Ectodermal cell (in vitro differentiated cells): ENCODE measurements around the gene USP54.

Source experiments
- H3K27ac ChIP-seq: 2 replicates; pipeline ENCODE4 v1.7.0; 2013; ENCODE audit warnings: mild to moderate bottlenecking, low read depth, low read length; ENCODE audit not compliant: insufficient read depth, poor library complexity, severe bottlenecking
- H3K27me3 ChIP-seq: 2 replicates; pipeline ENCODE4 v1.7.0; 2013; ENCODE audit warnings: mild to moderate bottlenecking, low read length; ENCODE audit not compliant: insufficient read depth, control insufficient read depth, poor library complexity, severe bottlenecking
- H3K36me3 ChIP-seq: one replicate; pipeline ENCODE4 v1.7.0; 2013; ENCODE audit warnings: low read length; ENCODE audit not compliant: control insufficient read depth, insufficient read depth
- H3K4me1 ChIP-seq: one replicate; pipeline ENCODE4 v1.7.0; 2013; ENCODE audit warnings: low read length; ENCODE audit not compliant: control insufficient read depth, insufficient read depth
- H3K4me3 ChIP-seq: 2 replicates; pipeline ENCODE4 v1.7.0; 2013; ENCODE audit warnings: low read depth, low read length, control low read depth; ENCODE audit not compliant: insufficient read depth
- H3K9me3 ChIP-seq: 2 replicates; pipeline ENCODE4 v1.7.0; 2013; ENCODE audit warnings: mild to moderate bottlenecking, low read length, moderate library complexity; ENCODE audit not compliant: control insufficient read depth
- WGBS, 2 experiments: methylation state at CpG; one replicate each; pipeline ENCODE4 v1.1.7; 2013; ENCODE audit warnings: missing lambda C conversion rate in 2 of 2; 5-methylcytosine and 5-hydroxymethylcytosine counted together

The USP54 gene

GRCh38 chr10:73537709-73538108, 53.4 kb downstream of the USP54 start:
- 93 to 95% methylated on average over 7 of the region's 7 CpGs for WGBS, 2 experiments
- Histone ChIP-seq H3K9me3 (no peaks in the 10 kb centered on the region), H3K4me3 (no peak overlapping the region), H3K4me1 (no peaks in the 10 kb centered on the region), H3K36me3 (peaks cover 24% of the 10 kb centered on the region), H3K27ac (no peak overlapping the region), H3K27me3 (no peaks in the 10 kb centered on the region)

DNA sequence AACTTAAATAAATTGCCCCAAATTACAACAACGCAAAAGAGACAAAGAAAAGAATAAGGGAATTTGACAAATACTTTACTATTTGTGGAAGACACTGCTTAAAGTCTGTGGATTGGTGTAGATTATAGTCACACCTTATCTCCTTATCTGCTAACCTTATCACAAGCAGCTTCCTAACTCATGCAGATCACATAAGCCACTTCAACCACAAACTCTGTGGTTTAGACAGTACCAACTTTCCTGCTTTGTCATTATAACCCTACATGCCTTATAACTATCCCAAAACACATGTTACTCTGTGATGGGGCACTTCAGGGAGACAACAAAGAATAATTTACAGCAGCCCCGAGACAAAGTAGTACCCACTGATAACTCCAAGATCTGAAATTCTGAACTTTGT, 53.9 kb downstream of the USP54 start:
- no peak overlapping the region for H3K27ac ChIP-seq
- H3K9me3 ChIP-seq = no peaks in the 10 kb centered on the region
- peaks cover 23% of the 10 kb centered on the region for H3K36me3 ChIP-seq
- no peak overlapping the region for H3K4me3 ChIP-seq
- H3K27me3 ChIP-seq = no peaks in the 10 kb centered on the region
- WGBS, 2 experiments = 89 to 96% methylated on average over 1 of the region's 2 CpGs
- no peaks in the 10 kb centered on the region for H3K4me1 ChIP-seq

DNA sequence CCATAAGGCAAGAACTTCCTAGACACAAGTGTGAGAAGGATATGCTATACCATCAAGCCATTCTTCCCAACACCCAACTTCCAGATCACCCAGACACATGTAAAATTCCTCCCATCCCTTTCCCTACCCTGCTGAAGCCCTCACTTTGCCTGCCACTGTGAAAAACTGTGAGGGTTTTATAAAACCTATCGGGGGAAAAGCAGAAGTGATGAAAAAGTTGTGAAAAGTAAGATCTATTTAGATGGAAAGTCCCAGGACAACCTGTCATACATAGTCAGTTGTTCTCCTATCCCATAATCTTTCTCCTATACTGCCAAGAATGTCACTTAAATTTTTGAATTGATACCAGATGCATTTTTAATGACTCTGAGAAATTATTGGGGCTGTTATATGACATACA, 56.3 kb downstream of the USP54 start:
- peaks cover 16% of the 10 kb centered on the region for H3K36me3 ChIP-seq
- H3K27ac ChIP-seq = no peak overlapping the region
- H3K4me3 ChIP-seq = no peak overlapping the region
- H3K4me1 ChIP-seq = no peaks in the 10 kb centered on the region
- 100% methylated on average over 1 of the region's 1 CpG; no CpG with 5 or more reads in 1 of the 2 experiments for WGBS, 2 experiments
- no peaks in the 10 kb centered on the region for H3K27me3 ChIP-seq
- no peaks in the 10 kb centered on the region for H3K9me3 ChIP-seq

DNA sequence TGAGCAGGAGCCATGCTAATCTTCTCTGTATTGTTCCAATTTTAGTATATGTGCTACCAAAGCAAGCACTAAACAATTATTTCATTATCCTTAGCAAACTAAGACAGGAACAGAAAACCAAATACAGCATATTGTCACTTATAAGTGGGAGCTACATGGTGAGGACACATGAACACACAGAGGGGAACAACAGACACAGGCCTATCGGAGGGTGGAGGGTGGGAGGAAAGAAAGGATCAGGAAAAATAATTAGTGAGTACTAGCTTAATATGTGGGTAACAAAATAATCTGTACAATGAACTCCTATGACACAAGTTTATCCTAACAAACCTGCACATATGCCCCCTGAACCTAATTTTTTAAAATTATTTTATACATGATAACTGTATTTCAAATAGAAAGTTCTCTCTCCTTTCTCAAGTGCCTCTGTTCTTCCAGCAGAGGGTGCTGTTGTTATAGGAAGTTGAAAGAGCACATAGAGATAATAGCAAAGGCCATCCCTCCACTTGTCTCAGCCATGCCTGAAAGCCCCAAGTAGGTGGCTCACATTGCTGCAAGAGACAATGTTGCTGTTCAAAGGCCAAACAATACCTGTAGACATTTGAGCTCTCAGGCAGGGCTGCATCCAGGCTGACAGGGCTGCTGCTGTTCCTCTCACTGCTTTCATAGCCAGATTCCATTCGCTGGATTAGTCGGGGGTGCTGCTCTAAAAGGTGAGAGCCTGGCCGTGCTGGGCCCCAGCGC, 61.9 kb downstream of the USP54 start:
- Histone ChIP-seq H3K9me3 (no peaks in the 10 kb centered on the region), H3K4me3 (no peak overlapping the region), H3K36me3 (peaks cover 19% of the 10 kb centered on the region), H3K27ac (no peak overlapping the region), H3K4me1 (peaks cover 5% of the 10 kb centered on the region), H3K27me3 (no peaks in the 10 kb centered on the region)
- 90 to 94% methylated on average over 5 of the region's 5 CpGs for WGBS, 2 experiments

- Histone ChIP-seq H3K27me3 (no peaks in the 10 kb centered on the region), H3K9me3 (no peaks in the 10 kb centered on the region), H3K36me3 (peaks cover 38% of the 10 kb centered on the region), H3K27ac (no peak overlapping the region), H3K4me3 (no peak overlapping the region), H3K4me1 (no peaks in the 10 kb centered on the region)
- 91% methylated on average over 1 of the region's 1 CpG; no CpG with 5 or more reads in 1 of the 2 experiments for WGBS, 2 experiments
Observed at GRCh38 chr10:73522263-73522662, 68.9 kb downstream of the USP54 start.

DNA sequence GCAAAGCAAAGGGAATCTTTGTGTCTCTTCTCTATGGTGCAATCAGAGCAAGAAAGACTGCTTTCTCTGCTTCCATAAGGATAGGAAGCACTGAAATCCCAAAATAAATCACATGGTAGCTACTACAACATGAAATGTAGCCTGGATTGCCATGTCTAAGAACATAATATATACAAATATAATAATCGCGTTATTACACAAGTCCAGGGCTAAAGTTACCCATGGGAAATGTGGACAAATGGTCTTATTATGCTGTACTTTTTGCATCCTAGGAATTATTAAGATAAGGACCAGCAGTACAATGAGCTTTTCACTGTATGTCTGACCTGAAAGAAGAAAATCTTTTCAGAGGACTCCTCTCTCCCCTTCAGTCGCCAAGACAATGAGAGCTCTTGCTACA, 71.8 kb downstream of the USP54 start:
- H3K27ac ChIP-seq = no peak overlapping the region
- WGBS, 2 experiments = 90 to 99% methylated on average over 3 of the region's 3 CpGs
- no peak overlapping the region for H3K4me3 ChIP-seq
- H3K36me3 ChIP-seq = peaks cover 40% of the 10 kb centered on the region
- no peaks in the 10 kb centered on the region for H3K9me3 ChIP-seq
- H3K4me1 ChIP-seq = no peaks in the 10 kb centered on the region
- no peaks in the 10 kb centered on the region for H3K27me3 ChIP-seq

DNA sequence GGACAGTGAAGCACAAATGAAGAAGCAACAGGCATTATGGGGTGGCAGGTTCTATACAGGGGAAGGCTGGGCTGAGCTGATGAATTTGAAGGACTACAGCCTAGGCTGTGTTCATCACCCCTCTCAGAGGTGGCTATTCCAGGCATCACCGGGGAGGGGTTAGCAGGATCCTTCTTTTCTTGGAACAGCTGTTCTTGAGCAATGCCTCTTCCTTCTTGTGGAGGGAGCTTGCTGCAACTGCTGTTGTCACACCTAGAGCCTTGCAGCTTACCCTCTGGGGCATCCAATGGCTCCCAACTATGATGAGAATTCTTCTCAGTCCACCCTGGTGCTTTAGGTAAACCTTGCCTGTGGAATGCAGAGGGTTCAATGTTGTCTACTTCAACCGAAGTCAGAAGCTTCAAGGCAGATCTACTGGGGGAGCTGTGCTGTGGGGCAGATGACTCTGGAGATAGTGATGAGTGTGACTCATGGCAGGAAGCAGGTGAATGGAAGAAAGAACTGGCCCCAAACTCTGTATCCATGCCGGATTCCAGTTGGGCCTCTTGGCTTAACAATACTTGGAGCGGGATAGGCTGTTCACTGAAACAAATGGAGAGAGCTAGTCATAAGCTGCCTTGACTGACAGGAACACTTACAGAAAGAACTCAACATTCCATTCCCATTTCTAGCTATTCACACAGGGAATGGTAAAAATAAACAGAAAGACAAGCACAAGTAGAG, 73.8 kb downstream of the USP54 start:
- H3K36me3 ChIP-seq = peaks cover 32% of the 10 kb centered on the region
- H3K27me3 ChIP-seq = no peaks in the 10 kb centered on the region
- no peaks in the 10 kb centered on the region for H3K9me3 ChIP-seq
- no peaks in the 10 kb centered on the region for H3K4me1 ChIP-seq
- no peak overlapping the region for H3K27ac ChIP-seq
- no peak overlapping the region for H3K4me3 ChIP-seq
- 92 to 96% methylated on average over 4 of the region's 4 CpGs for WGBS, 2 experiments

GRCh38 chr10:73512207-73512743, 78.9 kb downstream of the USP54 start:
- WGBS, 2 experiments = 89 to 95% methylated on average over 3 of the region's 4 CpGs
- Histone ChIP-seq H3K27me3 (no peaks in the 10 kb centered on the region), H3K36me3 (peaks cover 12% of the 10 kb centered on the region), H3K4me1 (no peaks in the 10 kb centered on the region), H3K27ac (no peak overlapping the region), H3K9me3 (no peaks in the 10 kb centered on the region), H3K4me3 (no peak overlapping the region)

DNA sequence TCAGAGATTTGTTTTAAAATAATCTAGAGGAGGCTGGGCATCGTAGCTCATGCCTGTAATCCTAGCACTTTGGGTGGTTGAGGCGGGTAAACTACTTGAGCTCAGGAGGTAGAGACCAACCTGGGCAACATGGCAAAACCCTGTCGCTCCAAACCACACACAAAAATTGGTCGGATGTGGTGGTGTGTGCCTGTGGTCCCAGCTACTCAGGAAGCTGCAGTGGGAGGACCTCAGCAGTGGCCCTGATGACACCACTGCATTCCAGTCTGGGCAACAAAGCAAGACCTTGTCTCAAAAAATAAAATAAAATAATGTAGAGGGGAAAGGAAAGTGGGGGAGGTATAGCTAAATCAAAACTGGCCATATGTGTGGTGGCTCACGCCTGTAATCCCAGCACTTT, 81.4 kb downstream of the USP54 start:
- Histone ChIP-seq H3K4me3 (no peak overlapping the region), H3K9me3 (no peaks in the 10 kb centered on the region), H3K27ac (no peak overlapping the region), H3K4me1 (no peaks in the 10 kb centered on the region), H3K27me3 (no peaks in the 10 kb centered on the region), H3K36me3 (no peaks in the 10 kb centered on the region)
- WGBS, 2 experiments = 94% methylated on average over 5 of the region's 5 CpGs

- no CpG with 5 or more reads among the region's 1 CpG for WGBS, 2 experiments
- H3K27me3 ChIP-seq = no peaks in the 10 kb centered on the region
- H3K4me3 ChIP-seq = no peak overlapping the region
- peaks cover 8% of the 10 kb centered on the region for H3K36me3 ChIP-seq
- no peaks in the 10 kb centered on the region for H3K9me3 ChIP-seq
- no peak overlapping the region for H3K27ac ChIP-seq
- H3K4me1 ChIP-seq = no peaks in the 10 kb centered on the region
Observed at GRCh38 chr10:73506491-73506890, 84.7 kb downstream of the USP54 start.
